Colonic mucosa (tissue), 4 donors: Measurements from ENCODE around the gene LMCD1. TPM values are rescaled to one million over a fixed set of nuclear protein-coding genes. Genes with fewer than 3 reads are reported as not detected.

Experiments used
- DNase-seq: peaks from one replicate; pipeline ENCODE4 v3.0.0-alpha.2; 2020
- H3K27ac ChIP-seq: fragments of 200-600 bp; one replicate; pipeline ENCODE4 v1.8.0; 2021
- H3K27me3 ChIP-seq: fragments of 200-600 bp; one replicate; pipeline ENCODE4 v1.8.0; 2021
- H3K36me3 ChIP-seq: fragments of 200-600 bp; one replicate; pipeline ENCODE4 v1.8.0; 2021
- H3K4me1 ChIP-seq: fragments of 200-600 bp; one replicate; pipeline ENCODE4 v1.8.0; 2021; ENCODE audit warnings: mild to moderate bottlenecking
- H3K4me3 ChIP-seq: fragments of 200-600 bp; one replicate; pipeline ENCODE4 v1.8.0; 2021
- H3K9ac ChIP-seq, 2 donors: one replicate each; pipeline ENCODE4 v1.7.0; 2013; ENCODE audit warnings: control low read depth in 2 of 2, low read depth in 2 of 2, low read length in 2 of 2
- H3K9me3 ChIP-seq: fragments of 200-600 bp; one replicate; pipeline ENCODE4 v1.8.0; 2021
- intact Hi-C: fragments of 100-400 bp; cut with DNase I; formaldehyde crosslinking; loops from one replicate; pipeline ENCODE4 v1.14.1; 2022
- total RNA-seq, 2 donors: library from RNA; stranded (reverse); fragmentation: NEBNext Ultra II Directional in 1 of 2; extraction: Animal tissue kit (Norgen Biotek cat#: 25700) in 1 of 2; gene quantifications; one replicate each; pipeline ENCODE4 v1.2.1, GENCODE V29; 2021
- TF ChIP-seq, protein P1 (sequence below): fragments of 200-600 bp; IDR thresholded peaks from one replicate; pipeline ENCODE4 v1.8.0; 2022; ENCODE audit warnings: antibody characterized with exemption, mild to moderate bottlenecking
- donor health status: healthy.
- donor health status: DM: no; HTN: no; CAD: no.
- donor health status: DM: no; HTN: no; CAD: no.

LMCD1 gene
- total RNA-seq, 2 donors from 2014 or later, result 5.5 to 7.6 TPM

DNA sequence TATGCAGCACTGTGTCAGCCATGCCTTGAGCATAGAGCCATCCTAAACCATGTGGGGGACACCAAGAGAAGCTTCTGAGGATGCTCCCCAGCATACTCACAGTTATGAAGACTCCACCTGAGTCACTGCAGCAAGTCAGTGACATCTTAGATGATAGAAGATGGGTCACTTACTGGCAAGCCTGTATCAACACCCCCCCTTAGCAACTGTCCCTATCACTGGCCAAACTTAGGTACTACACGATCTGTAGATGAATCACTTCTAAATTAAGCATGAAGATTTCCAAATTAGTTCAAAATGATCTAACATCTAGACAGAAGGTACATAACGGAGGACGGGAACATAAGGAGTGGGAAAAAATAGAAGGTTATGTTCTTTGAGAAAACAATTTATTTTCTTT lies 13.2 kb upstream of the LMCD1 start:
- H3K9me3 ChIP-seq, result no peaks in the 10 kb centered on the region

DNA sequence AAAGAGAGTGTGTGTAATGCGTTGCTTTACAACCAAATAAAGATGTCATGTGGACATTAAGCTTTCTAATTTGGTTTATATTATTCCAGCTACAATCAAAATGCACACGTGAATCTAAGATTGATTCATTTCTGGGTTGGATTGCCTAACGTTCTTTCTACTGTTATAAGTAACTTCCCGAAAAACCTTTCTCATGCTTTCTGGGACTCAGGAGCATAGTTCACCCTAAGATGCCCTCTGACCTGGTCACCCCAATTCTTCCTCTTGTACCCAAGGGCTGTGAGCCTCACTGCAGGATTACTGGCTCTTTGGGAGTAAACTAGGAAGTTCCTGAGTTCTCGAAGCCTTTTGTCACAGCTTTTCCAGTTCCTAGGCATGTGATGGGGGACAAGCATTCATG lies 12.7 kb upstream of the LMCD1 start:
- TF ChIP-seq, protein P1, sequence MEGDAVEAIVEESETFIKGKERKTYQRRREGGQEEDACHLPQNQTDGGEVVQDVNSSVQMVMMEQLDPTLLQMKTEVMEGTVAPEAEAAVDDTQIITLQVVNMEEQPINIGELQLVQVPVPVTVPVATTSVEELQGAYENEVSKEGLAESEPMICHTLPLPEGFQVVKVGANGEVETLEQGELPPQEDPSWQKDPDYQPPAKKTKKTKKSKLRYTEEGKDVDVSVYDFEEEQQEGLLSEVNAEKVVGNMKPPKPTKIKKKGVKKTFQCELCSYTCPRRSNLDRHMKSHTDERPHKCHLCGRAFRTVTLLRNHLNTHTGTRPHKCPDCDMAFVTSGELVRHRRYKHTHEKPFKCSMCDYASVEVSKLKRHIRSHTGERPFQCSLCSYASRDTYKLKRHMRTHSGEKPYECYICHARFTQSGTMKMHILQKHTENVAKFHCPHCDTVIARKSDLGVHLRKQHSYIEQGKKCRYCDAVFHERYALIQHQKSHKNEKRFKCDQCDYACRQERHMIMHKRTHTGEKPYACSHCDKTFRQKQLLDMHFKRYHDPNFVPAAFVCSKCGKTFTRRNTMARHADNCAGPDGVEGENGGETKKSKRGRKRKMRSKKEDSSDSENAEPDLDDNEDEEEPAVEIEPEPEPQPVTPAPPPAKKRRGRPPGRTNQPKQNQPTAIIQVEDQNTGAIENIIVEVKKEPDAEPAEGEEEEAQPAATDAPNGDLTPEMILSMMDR, result no peak
- no peak for DNase-seq
- Histone ChIP-seq H3K4me3 (no peak overlapping the region), H3K27me3 (no peaks in the 10 kb centered on the region), H3K9me3 (no peaks in the 10 kb centered on the region), H3K9ac (no peak overlapping the region), H3K27ac (no peak overlapping the region), H3K36me3 (no peaks in the 10 kb centered on the region), H3K4me1 (no peaks in the 10 kb centered on the region)
- intact Hi-C loops, result no loop called here

More for the DNA sequence above, 13.2 kb upstream of the LMCD1 start:
- no peak for DNase-seq
- Histone ChIP-seq H3K36me3 (no peaks in the 10 kb centered on the region), H3K27ac (no peak overlapping the region), H3K9ac (no peak overlapping the region), H3K27me3 (no peaks in the 10 kb centered on the region), H3K4me3 (no peak overlapping the region), H3K4me1 (no peaks in the 10 kb centered on the region)
- TF ChIP-seq, protein P1, result no peak
- intact Hi-C loops, result no loop called here

DNA sequence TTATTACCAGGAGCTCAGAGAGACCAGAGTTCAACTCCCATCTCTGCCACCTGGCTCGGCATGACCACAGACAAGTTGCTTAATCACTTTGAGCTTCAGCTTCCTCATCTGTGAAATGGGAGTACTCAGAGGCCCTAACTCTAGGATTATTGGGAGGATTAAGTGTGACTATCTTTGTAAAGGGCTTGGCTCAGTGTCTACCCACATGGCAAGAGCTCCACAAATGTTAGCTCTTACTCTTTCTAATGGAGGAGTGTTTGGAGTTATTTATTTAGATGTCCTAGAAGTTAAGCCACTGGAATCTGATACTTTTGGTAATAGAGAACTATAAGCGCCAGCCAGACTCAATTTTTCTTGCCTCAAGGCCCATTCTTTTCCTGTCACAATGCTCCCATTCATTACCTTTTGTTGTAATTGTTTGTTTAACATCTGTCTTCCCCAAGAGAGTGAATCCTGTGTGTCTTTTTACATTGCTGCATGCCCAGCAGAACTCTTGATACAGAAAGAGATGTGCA lies 12.3 kb upstream of the LMCD1 start:
- TF ChIP-seq, protein P1, result no peak
- H3K9me3 ChIP-seq, result no peaks in the 10 kb centered on the region
- H3K9ac ChIP-seq, result no peak overlapping the region
- H3K27me3 ChIP-seq, result no peaks in the 10 kb centered on the region
- no peak for DNase-seq
- H3K36me3 ChIP-seq, result no peaks in the 10 kb centered on the region
- no peaks in the 10 kb centered on the region for H3K4me1 ChIP-seq
- no peak overlapping the region for H3K4me3 ChIP-seq
- intact Hi-C loops, result no loop called here
- H3K27ac ChIP-seq, result no peak overlapping the region

DNA sequence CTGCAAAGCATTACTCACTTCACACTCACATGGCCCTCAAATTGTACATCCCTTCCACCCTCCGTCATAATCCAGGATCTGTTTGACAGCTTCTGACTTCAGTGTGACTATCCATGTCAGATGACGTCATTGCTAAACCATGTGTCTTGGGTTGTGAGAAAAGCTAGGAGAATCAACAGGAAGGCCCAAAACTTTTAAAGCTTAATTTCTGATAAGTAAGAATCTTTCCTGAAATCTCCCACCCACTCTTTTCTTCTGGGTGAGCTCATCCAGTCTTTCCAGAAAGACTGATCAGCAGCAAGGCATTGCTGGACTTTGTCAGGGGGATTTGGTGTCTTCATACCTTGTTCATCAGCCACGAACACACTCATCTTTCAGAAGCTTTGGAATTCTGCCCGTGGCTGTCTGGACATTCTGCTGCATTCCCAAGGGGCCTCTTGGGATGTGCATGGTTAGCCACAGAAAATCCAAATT lies 11.5 kb upstream of the LMCD1 start:
- H3K4me3 ChIP-seq, result no peak overlapping the region
- intact Hi-C loops, result no loop called here
- H3K9me3 ChIP-seq, result no peaks in the 10 kb centered on the region
- H3K9ac ChIP-seq, result no peak overlapping the region
- TF ChIP-seq, protein P1, result no peak
- no peaks in the 10 kb centered on the region for H3K4me1 ChIP-seq
- no peaks in the 10 kb centered on the region for H3K36me3 ChIP-seq
- no peak for DNase-seq
- no peaks in the 10 kb centered on the region for H3K27me3 ChIP-seq
- no peak overlapping the region for H3K27ac ChIP-seq

DNA sequence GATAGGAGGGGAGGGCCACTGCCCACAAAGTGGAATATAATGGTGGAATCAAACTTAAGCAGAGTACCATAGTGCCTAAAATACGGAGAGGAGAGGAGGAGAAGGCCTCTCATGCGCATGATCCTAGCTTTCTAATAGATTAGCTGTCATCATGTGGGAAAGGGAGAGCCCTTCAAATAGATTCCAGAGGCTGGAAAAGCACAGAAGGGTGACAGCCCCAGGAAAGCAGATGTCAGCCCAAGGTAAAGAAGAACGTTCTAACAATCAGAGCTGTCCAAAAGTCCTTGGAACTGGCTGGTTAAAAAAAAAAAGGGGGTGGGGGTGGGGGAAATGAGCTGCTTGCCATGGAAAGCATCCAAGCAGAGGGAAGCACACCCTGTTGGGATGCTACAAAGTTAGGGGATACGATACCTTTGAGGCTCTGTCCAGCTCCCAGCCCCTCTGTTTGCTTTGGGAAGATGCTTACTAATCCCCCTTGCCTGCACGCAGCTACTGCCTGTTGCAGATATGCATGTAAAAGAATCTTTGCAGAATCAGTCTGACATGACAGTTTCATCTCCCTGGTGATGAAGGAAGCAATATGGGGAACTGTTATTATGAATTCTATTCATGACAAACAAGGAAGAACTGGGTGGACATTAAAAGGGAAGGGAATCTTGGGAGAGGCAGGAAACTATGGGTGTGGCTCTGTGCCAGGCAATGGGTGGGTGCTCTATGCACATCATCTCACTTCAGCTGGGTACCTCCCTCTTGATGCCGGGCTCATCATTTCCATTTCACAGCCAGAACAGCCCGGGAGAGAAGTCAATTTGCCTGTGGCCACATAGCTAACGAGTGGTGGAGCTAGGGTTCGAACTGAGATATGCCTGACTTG lies 10.1 kb upstream of the LMCD1 start:
- H3K9ac ChIP-seq, result no peak overlapping the region
- no peak overlapping the region for H3K4me3 ChIP-seq
- H3K4me1 ChIP-seq, result no peaks in the 10 kb centered on the region
- no peaks in the 10 kb centered on the region for H3K27me3 ChIP-seq
- peak; percentile 29 for DNase-seq
- intact Hi-C loops, result no loop called here
- no peaks in the 10 kb centered on the region for H3K9me3 ChIP-seq
- H3K36me3 ChIP-seq, result no peaks in the 10 kb centered on the region
- TF ChIP-seq, protein P1, result no peak
- H3K27ac ChIP-seq, result no peak overlapping the region
